ENCODE data around the gene LRRIQ3. TPM values are rescaled to one million over a fixed set of nuclear protein-coding genes. Genes with fewer than 3 reads are reported as not detected.

The LRRIQ3 gene
- total and polyA plus RNA-seq, 8 donors: 0.15 to 1.1 (median 0.54) TPM

DNA sequence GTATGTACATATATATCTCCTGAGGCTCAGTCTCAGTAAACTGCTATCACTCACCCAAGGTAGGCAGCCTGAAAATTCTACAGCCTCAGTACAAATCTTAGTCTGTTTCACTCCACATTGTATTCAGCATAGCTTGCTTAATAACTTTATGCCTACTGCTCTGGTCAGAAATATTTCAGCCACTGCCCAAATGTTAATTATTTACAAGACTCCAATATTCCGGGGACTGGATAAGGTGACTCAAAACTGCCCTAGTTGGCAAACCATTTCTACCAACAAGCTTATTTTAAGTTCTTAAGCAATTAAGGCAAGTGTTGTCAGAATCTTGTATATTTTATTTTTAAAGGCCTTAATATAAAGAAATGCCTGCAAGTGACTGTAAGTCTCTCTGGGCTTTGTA, 114.8 kb downstream of the LRRIQ3 start:
- Histone ChIP-seq H3K27ac (no peak overlapping the region), H3K27me3 (no peaks in the 10 kb centered on the region), H3K4me1 (no peaks in the 10 kb centered on the region), H3K9me3 (no peaks in the 10 kb centered on the region), H3K36me3 (no peaks in the 10 kb centered on the region), H3K4me3 (no peak overlapping the region)
- no peak for FAIRE-seq
- intact Hi-C loops (cut with DNase I): no loop called here
- DNase-seq: no peak
- TF ChIP-seq, protein P1, sequence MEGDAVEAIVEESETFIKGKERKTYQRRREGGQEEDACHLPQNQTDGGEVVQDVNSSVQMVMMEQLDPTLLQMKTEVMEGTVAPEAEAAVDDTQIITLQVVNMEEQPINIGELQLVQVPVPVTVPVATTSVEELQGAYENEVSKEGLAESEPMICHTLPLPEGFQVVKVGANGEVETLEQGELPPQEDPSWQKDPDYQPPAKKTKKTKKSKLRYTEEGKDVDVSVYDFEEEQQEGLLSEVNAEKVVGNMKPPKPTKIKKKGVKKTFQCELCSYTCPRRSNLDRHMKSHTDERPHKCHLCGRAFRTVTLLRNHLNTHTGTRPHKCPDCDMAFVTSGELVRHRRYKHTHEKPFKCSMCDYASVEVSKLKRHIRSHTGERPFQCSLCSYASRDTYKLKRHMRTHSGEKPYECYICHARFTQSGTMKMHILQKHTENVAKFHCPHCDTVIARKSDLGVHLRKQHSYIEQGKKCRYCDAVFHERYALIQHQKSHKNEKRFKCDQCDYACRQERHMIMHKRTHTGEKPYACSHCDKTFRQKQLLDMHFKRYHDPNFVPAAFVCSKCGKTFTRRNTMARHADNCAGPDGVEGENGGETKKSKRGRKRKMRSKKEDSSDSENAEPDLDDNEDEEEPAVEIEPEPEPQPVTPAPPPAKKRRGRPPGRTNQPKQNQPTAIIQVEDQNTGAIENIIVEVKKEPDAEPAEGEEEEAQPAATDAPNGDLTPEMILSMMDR (IDR thresholded peaks at IDR 0.05): no peak
- 13% methylated on average over 1 of the region's 1 CpG for WGBS, 2 donors
- peak in 1 of 4 donors; percentile 44 for ATAC-seq

DNA sequence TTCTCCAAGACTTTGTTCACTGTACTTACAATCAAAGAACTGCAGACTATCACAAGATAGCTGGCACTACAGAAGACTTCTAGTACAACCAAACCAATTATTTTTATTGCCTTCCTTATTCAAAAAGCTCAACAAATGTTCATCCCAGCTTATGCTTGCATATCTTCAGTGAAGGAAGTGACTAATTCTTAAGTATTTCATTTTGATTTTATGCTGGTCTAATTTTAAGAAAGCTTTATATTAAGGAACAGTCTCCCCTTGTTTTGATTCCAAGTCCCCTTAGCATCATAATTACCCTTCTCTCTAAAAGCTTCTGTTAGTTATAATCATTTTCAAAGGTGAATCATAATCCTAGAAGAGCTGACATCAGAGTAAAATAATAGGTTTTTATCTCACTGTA, 132.9 kb downstream of the LRRIQ3 start:
- Histone ChIP-seq H3K4me3 (no peak overlapping the region), H3K27ac (no peak overlapping the region), H3K4me1 (no peaks in the 10 kb centered on the region), H3K27me3 (no peaks in the 10 kb centered on the region), H3K36me3 (no peaks in the 10 kb centered on the region), H3K9me3 (no peaks in the 10 kb centered on the region)
- intact Hi-C loops (cut with DNase I): no loop called here
- TF ChIP-seq, protein P1 (IDR thresholded peaks at IDR 0.05): no peak
- FAIRE-seq (no peak), ATAC-seq (no peak), DNase-seq (no peak)

DNA sequence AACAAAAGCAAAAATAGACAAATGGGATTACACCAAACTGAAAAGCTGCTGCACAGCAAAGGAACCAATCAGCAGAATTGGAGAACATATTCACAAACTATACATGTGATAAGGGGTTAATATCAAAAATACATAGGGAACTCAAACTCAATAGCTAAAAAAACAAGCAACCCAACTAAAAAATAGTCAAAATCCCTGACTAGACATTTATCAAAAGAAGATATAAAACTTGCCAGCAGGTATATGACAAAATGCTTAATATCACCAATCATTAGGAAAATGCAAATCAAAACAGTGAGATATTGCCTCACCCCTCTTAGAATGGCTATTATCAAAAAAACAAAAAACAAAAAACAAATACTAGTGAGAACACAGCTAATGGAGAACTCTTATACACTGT, 140.3 kb downstream of the LRRIQ3 start:
- intact Hi-C loops (cut with DNase I): no loop called here
- Histone ChIP-seq H3K36me3 (no peaks in the 10 kb centered on the region), H3K27me3 (no peaks in the 10 kb centered on the region), H3K9me3 (no peaks in the 10 kb centered on the region), H3K4me1 (no peaks in the 10 kb centered on the region), H3K27ac (no peak overlapping the region), H3K4me3 (no peak overlapping the region)
- TF ChIP-seq, protein P1 (IDR thresholded peaks at IDR 0.05): no peak
- FAIRE-seq: no peak
- ATAC-seq: no peak
- no peak for DNase-seq

DNA sequence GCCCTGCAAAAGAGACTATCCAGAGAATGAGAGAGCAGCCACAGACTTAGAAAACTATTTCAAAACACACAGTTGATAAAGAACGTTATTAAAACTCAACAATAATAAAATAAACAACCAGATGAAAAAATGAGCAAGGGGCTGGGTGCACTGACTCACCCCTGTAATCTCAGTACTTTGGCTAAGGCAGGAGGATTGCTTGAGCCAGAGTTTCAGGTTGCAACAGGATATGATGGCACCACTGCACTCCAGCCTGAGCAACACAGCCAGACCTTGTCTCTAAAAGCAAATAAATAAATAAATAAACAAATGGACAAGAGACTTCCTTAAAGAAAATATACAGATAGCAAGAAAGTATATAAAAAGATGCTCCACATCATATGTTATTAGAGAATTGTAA, 144.6 kb downstream of the LRRIQ3 start:
- intact Hi-C loops (cut with DNase I): no loop called here
- Histone ChIP-seq H3K9me3 (no peaks in the 10 kb centered on the region), H3K4me1 (no peaks in the 10 kb centered on the region), H3K27ac (no peak overlapping the region), H3K4me3 (no peak overlapping the region), H3K27me3 (no peaks in the 10 kb centered on the region), H3K36me3 (no peaks in the 10 kb centered on the region)
- FAIRE-seq (no peak), DNase-seq (no peak), ATAC-seq (no peak)
- TF ChIP-seq, protein P1 (IDR thresholded peaks at IDR 0.05): no peak
- WGBS, 2 donors: 28 to 32% methylated on average over 1 of the region's 1 CpG

DNA sequence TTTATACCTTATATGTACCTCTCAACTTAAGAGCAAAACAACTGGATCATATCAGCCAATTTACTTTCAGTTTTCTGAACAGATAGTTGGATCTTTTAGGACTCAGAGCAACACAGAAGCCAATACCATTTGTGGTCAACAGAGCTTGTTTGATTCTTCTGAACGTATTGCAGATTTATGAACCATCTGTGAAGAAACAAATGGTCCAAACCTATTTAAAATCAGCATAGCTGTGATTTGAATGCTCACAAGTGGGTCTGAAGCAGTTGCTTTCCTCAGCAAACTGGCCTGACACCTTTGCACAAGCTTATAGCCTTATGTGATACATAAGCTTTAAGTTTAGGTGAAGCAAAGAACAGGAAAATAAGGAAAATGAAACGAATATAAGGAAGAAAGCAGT, 147.6 kb downstream of the LRRIQ3 start:
- Histone ChIP-seq H3K4me1 (no peaks in the 10 kb centered on the region), H3K27ac (no peak overlapping the region), H3K9me3 (no peaks in the 10 kb centered on the region), H3K4me3 (no peak overlapping the region), H3K36me3 (no peaks in the 10 kb centered on the region), H3K27me3 (no peaks in the 10 kb centered on the region)
- TF ChIP-seq, protein P1 (IDR thresholded peaks at IDR 0.05): no peak
- ATAC-seq (no peak), DNase-seq (no peak), FAIRE-seq (no peak)
- 32 to 33% methylated on average over 2 of the region's 2 CpGs for WGBS, 2 donors
- intact Hi-C loops (cut with DNase I): no loop called here
